Cerebellar nuclear complex (tissue), 1 donor: Measurements from ENCODE around the gene ABCB9.
"Not testable (repeated sequence)": the region's sequence is repeated elsewhere in the genome, so short reads cannot be mapped to it uniquely, and the experiment has no call there.

Experiments used
- DNase-seq, 2 experiments: peaks; one replicate each; lab custom pipeline; 2025; lab: John Stamatoyannopoulos, UW

Gene ABCB9

GRCh38 chr12:122963941-122964265 is 2.4 kb downstream of the ABCB9 start:
- no peak for DNase-seq

GRCh38 chr12:122961531-122962329 is 4.5 kb downstream of the ABCB9 start:
- DNase-seq = no peak

GRCh38 chr12:122960193-122960569 is 6.1 kb downstream of the ABCB9 start:
- DNase-seq = no peak

- no peak for DNase-seq
Measured at GRCh38 chr12:122959566-122960192, 6.6 kb downstream of the ABCB9 start.

GRCh38 chr12:122958198-122958888 is 7.9 kb downstream of the ABCB9 start:
- no peak for DNase-seq

GRCh38 chr12:122956035-122956434 is 10.2 kb downstream of the ABCB9 start:
- no peak for DNase-seq

GRCh38 chr12:122955156-122955555 is 11.1 kb downstream of the ABCB9 start:
- no peak for DNase-seq

- DNase-seq = no peak
Measured at GRCh38 chr12:122951979-122952892, 14.0 kb downstream of the ABCB9 start.

GRCh38 chr12:122951406-122951805 is 14.9 kb downstream of the ABCB9 start:
- DNase-seq = no peak

- no peak for DNase-seq
Measured at GRCh38 chr12:122949816-122950675, 16.2 kb downstream of the ABCB9 start.

GRCh38 chr12:122949405-122949804 is 16.9 kb downstream of the ABCB9 start:
- DNase-seq = no peak

- no peak for DNase-seq
Measured at GRCh38 chr12:122948605-122949004, 17.7 kb downstream of the ABCB9 start.

- DNase-seq = no peak
Measured at GRCh38 chr12:122947352-122947792, 18.9 kb downstream of the ABCB9 start.

GRCh38 chr12:122946690-122947341 is 19.4 kb downstream of the ABCB9 start:
- no peak for DNase-seq

GRCh38 chr12:122944605-122945592 is 21.4 kb downstream of the ABCB9 start:
- DNase-seq = no peak

- DNase-seq = no peak
Measured at GRCh38 chr12:122943196-122943595, 23.1 kb downstream of the ABCB9 start.

- no peak for DNase-seq
Measured at GRCh38 chr12:122942637-122943036, 23.6 kb downstream of the ABCB9 start.

GRCh38 chr12:122941351-122941750 is 24.9 kb downstream of the ABCB9 start:
- DNase-seq = not testable (repeated sequence)

GRCh38 chr12:122939125-122939524 is 27.1 kb downstream of the ABCB9 start:
- no peak for DNase-seq
